RWPE2 (cell line): ENCODE results near the gene CEP112.

ENCODE experiments used
- ATAC-seq: fragments of 200-7000 bp; cut with Tn5 transposase; 3 replicates; pipeline ENCODE4 v1.9.1; 2021; ENCODE audit warnings: low read depth
- DNase-seq: peaks from one replicate; pipeline ENCODE4 v3.0.0-alpha.2; 2020; ENCODE audit warnings: low spot score
- H3K27ac ChIP-seq: fragments of 450-650 bp; 2 replicates; pipeline ENCODE4 v1.5.1; 2017; ENCODE audit warnings: mild to moderate bottlenecking; ENCODE audit not compliant: poor library complexity, severe bottlenecking
- H3K27me3 ChIP-seq: fragments of 250-450 bp; sonication (Bioruptor Pico); 2 replicates; pipeline ENCODE4 v1.5.1; 2021; ENCODE audit warnings: mild to moderate bottlenecking, moderate library complexity; ENCODE audit not compliant: insufficient read depth, poor library complexity, severe bottlenecking
- H3K36me3 ChIP-seq: fragments of 250-450 bp; sonication (Bioruptor Pico); 2 replicates; pipeline ENCODE4 v1.5.1; 2020; ENCODE audit warnings: low read depth, mild to moderate bottlenecking, moderate library complexity
- H3K4me1 ChIP-seq: fragments of 250-450 bp; sonication (Bioruptor Pico); 2 replicates; pipeline ENCODE4 v1.5.1; 2021; ENCODE audit warnings: mild to moderate bottlenecking, moderate library complexity; ENCODE audit not compliant: insufficient read depth, poor library complexity, severe bottlenecking
- H3K4me3 ChIP-seq: fragments of 250-450 bp; sonication (Bioruptor Pico); 2 replicates; pipeline ENCODE4 v1.5.1; 2021; ENCODE audit warnings: mild to moderate bottlenecking, moderate library complexity; ENCODE audit not compliant: severe bottlenecking
- H3K9me3 ChIP-seq: fragments of 250-450 bp; sonication (Bioruptor Pico); 2 replicates; pipeline ENCODE4 v1.5.1; 2021; ENCODE audit warnings: mild to moderate bottlenecking, moderate library complexity; ENCODE audit not compliant: severe bottlenecking
- TF ChIP-seq, protein P1 (sequence below): fragments of 450-650 bp; IDR thresholded peaks from one replicate; pipeline ENCODE4 v1.5.1; 2017; ENCODE audit warnings: mild to moderate bottlenecking, moderate library complexity; ENCODE audit not compliant: poor library complexity, severe bottlenecking

CEP112 gene

GRCh38 chr17:66040402-66040801 lies 151.5 kb downstream of the CEP112 start:
- Histone ChIP-seq H3K4me1 (no peaks in the 10 kb centered on the region), H3K4me3 (no peak overlapping the region), H3K36me3 (no peaks in the 10 kb centered on the region), H3K27me3 (no peaks in the 10 kb centered on the region), H3K27ac (no peak overlapping the region), H3K9me3 (no peaks in the 10 kb centered on the region)
- no peak for DNase-seq
- TF ChIP-seq, protein P1, sequence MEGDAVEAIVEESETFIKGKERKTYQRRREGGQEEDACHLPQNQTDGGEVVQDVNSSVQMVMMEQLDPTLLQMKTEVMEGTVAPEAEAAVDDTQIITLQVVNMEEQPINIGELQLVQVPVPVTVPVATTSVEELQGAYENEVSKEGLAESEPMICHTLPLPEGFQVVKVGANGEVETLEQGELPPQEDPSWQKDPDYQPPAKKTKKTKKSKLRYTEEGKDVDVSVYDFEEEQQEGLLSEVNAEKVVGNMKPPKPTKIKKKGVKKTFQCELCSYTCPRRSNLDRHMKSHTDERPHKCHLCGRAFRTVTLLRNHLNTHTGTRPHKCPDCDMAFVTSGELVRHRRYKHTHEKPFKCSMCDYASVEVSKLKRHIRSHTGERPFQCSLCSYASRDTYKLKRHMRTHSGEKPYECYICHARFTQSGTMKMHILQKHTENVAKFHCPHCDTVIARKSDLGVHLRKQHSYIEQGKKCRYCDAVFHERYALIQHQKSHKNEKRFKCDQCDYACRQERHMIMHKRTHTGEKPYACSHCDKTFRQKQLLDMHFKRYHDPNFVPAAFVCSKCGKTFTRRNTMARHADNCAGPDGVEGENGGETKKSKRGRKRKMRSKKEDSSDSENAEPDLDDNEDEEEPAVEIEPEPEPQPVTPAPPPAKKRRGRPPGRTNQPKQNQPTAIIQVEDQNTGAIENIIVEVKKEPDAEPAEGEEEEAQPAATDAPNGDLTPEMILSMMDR, result no peak
- no peak for ATAC-seq

GRCh38 chr17:66038125-66038524 lies 153.8 kb downstream of the CEP112 start:
- H3K36me3 ChIP-seq, result no peaks in the 10 kb centered on the region

DNA sequence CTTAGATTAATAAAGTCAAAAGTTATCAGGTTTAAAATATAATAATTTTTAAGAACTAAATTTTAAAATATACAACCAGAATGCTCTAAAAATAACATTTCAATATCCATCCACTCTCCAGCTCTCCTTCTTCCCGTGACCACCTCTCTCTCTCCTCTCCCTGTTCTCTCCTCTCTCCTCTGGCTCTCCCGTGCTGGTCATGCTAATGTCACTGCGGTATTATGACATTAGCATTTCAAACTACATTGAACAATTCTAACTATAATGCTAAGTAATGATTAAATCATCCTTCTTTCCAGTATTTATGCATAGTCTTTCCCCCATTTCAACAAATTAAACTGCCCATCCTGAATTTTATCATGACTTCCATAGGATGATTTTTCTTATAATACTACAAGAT lies 154.7 kb downstream of the CEP112 start:
- H3K36me3 ChIP-seq, result no peaks in the 10 kb centered on the region
- no peaks in the 10 kb centered on the region for H3K4me1 ChIP-seq
- no peaks in the 10 kb centered on the region for H3K27me3 ChIP-seq
- H3K4me3 ChIP-seq, result no peak overlapping the region
- ATAC-seq, result no peak
- TF ChIP-seq, protein P1, result no peak
- no peak overlapping the region for H3K27ac ChIP-seq
- H3K9me3 ChIP-seq, result no peaks in the 10 kb centered on the region
- DNase-seq, result no peak

More at GRCh38 chr17:66038125-66038524, 153.8 kb downstream of the CEP112 start:
- TF ChIP-seq, protein P1, result no peak
- no peak for DNase-seq
- no peaks in the 10 kb centered on the region for H3K27me3 ChIP-seq
- ATAC-seq, result no peak
- no peaks in the 10 kb centered on the region for H3K9me3 ChIP-seq
- no peaks in the 10 kb centered on the region for H3K4me1 ChIP-seq
- H3K27ac ChIP-seq, result no peak overlapping the region
- H3K4me3 ChIP-seq, result no peak overlapping the region

DNA sequence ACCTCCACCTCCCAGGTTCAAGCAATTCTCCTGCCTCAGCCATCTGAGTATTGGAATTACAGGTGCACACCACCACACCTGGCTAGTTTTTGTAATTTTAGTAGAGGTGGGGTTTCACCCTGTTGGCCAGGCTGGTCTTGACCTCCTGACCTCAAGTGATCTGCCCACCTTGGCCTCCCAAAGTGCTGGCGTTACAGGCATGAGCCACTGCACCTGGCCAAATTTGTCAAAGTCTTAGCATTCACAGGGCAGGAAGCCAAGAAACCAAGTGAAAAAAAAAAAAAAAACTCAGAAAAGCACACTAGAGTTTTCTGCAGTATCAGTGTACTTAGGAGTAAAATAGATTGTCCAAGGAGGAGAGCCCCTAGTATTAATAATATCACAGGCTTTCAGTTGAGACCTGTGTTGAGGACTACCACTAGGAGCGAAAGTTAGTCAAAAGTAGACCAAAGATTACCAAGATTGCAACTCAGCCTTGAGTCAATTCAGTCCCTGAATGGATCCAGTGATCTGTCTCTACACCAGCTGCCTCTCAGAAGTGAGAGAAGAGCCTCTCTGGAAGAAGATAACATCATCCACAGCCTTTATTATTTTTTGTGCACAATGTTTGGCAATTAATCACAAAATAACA lies 159.7 kb downstream of the CEP112 start:
- no peak overlapping the region for H3K27ac ChIP-seq
- TF ChIP-seq, protein P1, result no peak
- H3K36me3 ChIP-seq, result no peaks in the 10 kb centered on the region
- no peaks in the 10 kb centered on the region for H3K27me3 ChIP-seq
- no peaks in the 10 kb centered on the region for H3K9me3 ChIP-seq
- H3K4me1 ChIP-seq, result no peaks in the 10 kb centered on the region
- no peak for DNase-seq
- H3K4me3 ChIP-seq, result no peak overlapping the region
- ATAC-seq, result no peak

DNA sequence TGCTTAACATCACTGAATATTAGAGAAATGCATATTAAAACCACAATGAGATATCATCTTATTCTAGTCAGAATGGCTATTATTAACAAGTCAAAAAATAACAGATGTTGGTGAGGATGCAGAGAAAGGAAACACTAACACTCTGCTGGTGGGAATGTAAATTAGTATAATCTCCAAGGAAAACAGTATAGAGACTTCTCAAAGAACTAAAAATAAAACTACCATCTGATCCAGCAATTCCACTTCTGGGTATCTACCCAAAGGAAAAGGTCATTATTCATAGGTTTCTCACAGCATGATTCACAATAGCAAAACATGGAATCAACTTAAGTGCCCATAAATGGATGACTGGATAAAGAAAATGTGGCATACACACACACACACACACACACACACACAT lies 166.4 kb downstream of the CEP112 start:
- ATAC-seq (no peak), DNase-seq (no peak)
- no peaks in the 10 kb centered on the region for H3K9me3 ChIP-seq
- H3K4me3 ChIP-seq, result no peak overlapping the region
- no peak overlapping the region for H3K27ac ChIP-seq
- TF ChIP-seq, protein P1, result no peak
- H3K27me3 ChIP-seq, result no peaks in the 10 kb centered on the region
- H3K4me1 ChIP-seq, result no peaks in the 10 kb centered on the region
- no peaks in the 10 kb centered on the region for H3K36me3 ChIP-seq
